AML-193 (cell line): ENCODE measurements around the gene ADCY3.
"Not testable (repeated sequence)": the region's sequence is repeated elsewhere in the genome, so short reads cannot be mapped to it uniquely, and the experiment has no call there.

Source experiments
- DNase-seq, 2 experiments: peaks; one replicate each; lab custom pipeline; 2025; lab: John Stamatoyannopoulos, UW

Gene ADCY3

DNA sequence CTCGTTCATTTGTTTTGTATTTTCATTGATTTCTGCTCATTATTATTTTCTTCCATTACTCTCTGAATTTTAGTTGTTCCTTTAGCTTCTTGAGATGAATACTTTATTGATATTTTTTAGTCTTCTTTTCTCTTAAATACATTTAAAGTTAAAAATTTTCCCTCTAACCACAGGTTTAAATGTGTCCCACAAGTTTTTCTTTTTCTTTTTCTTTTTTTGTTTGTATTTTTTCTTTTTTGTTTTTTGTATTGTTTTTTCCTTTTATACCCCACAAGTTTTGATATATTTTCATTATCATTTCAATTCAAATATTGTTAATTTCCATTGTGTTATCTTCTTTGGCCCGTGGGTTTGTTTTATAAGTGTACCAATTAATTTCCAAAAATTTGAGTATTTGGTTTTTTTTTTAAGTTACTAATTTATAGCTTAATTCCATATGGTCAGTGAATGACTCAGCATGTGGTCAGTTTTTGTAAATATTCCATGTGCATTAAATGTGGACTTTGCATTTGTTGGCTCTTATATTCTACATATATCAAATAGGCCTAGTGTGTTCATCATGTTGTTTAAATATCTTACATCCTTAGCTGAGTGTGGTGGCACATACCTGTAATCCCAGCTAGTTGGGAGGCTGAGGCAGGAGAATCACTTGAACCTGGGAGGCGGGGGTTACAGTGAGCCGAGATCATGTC lies 110.6 kb downstream of the ADCY3 start:
- no peak for DNase-seq

DNA sequence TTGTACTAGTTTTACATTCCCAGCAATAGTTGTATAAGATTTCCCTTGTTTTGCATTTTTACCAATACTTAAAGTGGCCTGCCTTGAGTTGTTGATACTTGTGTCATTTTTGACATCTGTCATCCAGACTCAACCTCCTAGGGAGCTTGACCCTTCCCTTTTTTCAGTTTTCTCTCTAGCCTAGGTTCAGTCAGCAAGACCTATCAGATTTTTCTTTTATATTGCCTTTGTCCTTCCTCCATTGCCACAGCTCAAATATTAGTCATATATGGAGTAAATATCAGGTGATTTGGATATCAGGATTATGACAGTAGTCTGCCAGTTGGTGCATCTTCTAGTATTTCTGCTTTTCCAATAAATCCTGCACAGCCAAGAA lies 113.4 kb downstream of the ADCY3 start:
- no peak for DNase-seq

DNA sequence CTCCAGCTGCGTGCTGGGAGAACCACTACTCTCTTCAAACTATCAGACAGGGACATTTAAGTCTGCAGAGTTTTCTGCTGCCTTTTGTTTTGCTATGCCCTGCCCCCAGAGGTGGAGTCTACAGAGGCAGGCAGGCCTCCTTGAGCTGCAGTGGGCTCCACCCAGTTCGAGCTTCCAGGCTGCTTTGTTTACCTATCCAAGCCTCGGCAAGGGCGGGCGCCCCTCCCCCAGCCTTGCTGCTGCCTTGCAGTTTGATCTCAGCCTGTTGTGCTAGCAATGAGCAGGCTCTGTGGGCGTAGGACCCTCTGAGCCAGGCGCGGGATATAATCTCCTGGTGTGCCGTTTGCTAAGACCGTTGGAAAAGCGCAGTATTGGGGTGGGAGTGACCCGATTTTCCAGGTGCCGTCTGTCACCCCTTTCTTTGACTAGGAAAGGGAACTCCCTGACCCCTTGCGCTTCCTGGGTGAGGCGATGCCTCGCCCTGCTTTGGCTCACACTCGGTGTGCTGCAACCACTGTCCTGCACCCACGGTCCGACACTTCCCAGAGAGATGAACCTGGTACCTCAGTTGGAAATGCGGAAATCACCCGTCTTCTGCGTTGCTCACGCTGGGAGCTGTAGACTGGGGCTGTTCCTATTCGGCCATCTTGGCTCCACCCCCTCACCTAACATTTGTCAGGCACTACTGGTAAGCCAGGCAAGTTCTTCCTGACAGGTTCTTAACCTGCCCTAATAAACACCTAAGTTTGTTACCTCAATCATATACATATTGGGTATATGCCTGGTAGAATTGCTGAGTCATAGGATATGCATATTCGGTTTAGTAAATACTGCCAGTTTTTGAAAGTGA lies 114.0 kb downstream of the ADCY3 start:
- DNase-seq: not testable (repeated sequence)

DNA sequence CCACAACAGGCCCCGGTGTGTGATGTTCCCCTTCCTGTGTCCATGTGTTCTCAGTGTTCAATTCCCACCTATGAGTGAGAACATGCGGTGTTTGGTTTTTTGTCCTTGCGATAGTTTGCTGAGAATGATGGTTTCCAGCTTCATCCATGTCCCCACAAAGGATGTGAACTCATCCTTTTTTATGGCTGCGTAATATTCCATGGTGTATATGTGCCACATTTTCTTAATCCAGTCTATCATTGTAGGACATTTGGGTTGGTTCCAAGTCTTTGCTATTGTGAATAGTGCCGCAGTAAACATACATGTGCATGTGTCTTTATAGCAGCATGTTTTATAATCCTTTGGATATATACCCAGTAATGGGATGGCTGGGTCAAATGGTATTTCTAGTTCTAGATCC lies 119.5 kb downstream of the ADCY3 start:
- not testable (repeated sequence) for DNase-seq

DNA sequence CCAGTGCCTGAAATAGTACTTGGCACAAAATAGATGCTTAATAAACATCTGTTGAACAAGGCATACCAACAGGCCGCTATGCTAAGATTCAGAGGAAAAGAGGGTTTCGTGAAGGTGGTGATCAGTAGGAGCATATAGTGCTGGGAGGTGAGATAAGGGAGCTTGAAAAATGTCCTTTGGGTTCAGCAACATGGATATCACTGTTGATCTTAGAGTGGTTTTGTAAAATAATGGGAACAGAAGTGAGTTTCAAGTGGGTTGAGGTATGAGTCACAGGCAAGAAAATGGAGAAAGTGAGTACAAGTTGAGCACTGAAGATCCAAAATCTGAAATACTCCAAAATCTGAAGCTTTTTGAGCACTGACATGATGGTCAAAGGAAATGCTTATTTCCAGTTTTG lies 122.4 kb downstream of the ADCY3 start:
- no peak for DNase-seq

DNA sequence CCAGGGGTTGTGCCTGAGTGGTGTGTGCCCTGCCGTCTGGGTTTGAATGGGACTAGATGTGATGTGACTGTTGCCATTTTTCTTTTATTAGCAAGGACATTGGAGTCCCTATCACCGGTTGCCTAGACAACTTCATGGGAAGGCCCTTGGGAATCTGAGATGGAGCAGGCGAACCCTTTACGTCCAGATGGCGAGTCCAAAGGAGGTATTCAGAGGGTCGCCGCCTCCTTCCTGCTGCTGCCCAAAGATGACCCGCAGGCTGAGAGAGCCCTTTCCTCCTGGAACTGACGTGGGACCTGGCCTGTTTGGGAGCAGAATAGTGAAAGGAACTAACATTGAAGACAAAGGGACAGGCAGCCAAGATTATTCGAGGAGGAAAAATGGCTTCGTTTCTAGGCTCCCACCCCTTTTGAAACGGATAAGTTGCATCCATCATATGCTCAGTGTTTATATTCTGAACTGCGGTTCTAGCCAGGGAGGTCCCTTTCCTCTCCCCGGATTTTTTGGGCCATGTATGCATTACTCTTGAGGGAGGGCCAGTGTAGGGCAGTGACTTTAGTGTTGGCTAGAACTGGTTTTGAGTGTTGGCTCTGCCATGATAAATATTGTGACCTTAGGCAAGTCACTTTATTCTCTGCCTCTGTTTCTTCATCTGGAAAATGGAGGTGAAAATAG lies 126.1 kb downstream of the ADCY3 start:
- peak in 1 of 2 experiments; percentile 5 for DNase-seq

DNA sequence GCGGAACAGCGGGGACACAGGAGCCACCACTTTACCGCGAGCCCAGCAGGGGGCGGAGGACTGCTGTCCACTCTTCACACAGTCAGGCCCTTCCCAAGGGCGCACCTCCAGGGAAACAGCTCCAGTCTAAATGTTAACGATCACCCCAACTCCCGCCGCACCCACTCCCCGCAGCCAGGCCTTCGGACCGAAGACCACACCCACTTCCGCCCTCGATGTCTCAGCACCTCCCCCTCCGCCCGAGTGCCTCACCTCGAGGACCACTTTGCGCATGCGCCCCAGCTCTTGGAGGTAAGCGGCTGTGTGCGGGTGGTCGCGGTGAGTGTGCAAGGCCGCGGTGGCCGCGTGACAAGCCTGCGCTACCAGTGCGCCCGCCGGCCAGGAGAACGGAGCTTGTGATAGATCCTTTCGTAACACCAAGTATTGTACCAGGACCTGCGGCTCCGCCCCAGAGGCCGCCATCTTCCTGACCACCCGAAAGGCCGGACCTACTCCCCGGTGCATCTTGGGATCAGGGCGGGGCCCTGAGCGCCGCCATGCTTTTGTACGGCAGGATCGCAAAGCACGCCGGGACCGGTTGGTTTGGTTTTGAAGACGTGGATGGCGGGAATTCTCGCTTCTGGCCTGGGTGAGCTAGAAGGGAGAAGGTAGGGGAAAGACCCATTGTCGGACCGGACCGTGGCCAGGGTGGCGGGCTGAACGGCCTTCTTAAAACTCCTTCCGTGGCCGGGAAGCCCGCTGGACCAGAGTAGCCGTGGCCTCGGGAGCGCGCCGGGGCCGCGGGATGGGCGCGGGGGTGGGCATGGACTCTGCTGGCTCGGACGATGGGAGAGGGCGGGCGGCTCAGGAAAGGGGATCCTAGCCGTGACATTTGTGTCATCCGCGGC lies 126.9 kb downstream of the ADCY3 start, which contains the start of the genes CENPO and PTRHD1:
Gene CENPO (plus strand): TSS at position 552 of the 887 bp plus-strand sequence. CDS start 495 bp downstream, outside the sequence.
Gene PTRHD1 (minus strand): TSS at position 518 of the 887 bp plus-strand sequence. CDS start 14 bp downstream, at position 504.
- peak; percentile 92 to 96 for DNase-seq

DNA sequence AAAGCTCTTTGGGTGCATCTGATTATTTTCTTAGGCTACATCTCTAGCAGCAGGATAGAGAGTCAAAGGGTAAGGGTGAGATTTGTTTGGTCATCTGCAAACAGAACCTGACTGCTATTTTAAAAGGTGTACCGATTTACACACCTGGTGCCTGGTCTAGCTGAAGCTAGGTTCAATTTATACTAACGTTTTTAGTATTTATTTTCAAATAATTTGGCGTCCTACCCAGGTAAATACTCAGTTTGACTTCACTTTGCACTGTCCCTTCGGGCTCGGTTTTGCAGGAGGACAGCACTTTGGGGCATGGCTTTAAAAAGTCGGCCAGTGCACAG lies 127.5 kb downstream of the ADCY3 start:
- no peak for DNase-seq

DNA sequence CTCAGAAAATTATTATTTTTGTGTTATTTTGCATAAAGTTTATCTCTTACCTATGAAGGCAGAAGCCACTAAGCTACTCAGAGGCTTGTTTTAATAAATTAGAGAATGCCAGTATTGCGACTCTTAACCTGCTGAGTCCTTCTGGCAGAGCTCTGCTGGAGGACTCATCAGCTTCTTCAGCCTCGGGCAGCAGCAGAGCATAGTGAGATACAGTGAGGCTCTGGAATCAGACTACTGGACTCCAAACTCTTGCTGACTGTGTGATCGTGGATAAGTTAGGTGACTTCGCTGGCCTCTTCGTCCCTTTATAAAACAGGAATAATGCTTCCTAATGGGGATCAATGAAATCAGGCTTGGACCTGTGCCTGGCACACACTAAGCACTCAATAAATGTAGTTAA lies 128.6 kb downstream of the ADCY3 start:
- no peak for DNase-seq

DNA sequence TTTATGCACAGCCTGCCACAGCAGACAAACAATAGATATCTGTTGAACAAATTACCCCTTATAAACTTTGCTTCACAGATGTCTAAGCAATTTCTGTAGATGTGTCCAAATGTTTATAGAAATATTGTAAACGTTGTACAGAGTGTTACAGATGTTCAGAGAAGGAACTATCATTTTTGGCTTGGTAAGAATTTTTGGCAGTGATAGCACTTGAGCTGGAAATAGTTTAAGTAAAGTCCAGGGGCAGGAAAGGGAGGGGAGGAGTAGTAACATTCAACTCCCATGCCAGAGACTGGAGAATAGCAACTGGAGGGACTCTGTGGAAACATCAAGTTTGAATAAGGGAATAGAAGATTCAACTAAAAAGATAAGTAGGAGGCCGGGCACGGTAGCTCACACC lies 131.2 kb downstream of the ADCY3 start:
- DNase-seq: no peak

DNA sequence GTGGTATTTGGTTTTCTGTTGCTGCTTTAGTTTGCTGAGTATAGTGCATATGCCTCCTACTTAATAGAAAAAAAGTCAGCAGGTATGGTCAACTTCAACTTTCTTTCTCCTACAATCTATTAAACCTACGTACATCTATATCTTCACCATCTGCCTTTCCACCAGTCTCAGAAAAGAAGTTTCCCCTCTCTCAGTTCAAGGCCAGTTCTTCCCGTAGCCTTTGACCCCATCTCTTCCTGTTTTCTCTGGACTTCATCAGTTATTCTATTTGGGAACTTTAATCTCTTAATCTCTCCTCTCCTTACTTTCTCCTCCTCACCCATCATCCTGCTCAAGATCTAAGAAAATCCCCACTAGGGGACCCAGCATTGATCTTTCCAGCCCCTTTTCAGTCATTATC lies 132.5 kb downstream of the ADCY3 start:
- DNase-seq: no peak

DNA sequence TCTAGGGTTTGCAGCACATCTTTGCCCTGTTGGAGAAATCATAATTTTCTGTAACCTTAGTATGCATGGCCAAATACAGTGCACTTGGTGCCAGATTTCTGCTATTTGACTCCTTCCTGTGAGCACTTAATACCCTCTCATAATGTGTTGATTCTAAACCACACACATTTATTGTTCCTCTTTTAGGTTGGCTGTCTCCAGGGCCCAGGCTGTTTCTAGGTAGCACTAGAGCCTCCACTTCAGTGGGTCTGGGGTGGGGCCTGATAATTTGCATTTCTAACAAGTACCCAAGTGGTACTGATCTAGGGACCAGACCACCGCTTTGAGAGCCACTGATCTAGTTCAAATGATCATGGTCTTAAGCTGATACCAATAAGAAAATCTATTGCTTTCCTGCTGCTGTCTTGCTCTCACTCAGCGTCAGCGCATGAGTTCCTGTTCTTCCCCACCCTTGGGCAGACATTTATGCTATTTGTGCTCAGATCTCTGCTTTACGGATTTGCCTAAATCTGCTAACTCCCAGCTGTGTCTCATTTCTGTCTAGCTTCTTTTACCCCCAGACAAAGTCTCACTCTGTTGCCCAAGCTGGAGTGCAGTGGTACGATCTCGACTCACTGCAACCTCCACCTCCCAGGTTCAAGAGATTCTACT lies 134.2 kb downstream of the ADCY3 start:
- DNase-seq: peak; percentile 22 to 33

DNA sequence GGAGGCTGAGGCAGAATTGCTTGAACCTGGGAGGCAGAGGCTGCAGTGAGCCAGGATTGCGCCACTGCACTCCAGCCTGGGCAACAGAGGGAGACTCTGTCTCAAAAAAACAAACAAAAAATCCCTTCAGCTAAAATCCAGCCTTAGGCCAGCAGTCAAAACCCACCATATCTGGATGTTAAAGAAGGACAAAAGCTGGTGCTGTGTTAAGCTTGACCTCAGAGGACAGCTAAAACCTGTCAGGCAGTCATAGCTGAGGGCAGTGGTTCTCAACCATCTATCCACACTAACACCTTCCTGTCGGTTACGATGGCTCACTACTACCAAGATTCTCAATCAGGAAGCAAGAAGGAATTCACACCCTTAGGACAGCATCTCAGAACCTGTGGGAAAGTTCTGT lies 136.4 kb downstream of the ADCY3 start:
- no peak for DNase-seq

DNA sequence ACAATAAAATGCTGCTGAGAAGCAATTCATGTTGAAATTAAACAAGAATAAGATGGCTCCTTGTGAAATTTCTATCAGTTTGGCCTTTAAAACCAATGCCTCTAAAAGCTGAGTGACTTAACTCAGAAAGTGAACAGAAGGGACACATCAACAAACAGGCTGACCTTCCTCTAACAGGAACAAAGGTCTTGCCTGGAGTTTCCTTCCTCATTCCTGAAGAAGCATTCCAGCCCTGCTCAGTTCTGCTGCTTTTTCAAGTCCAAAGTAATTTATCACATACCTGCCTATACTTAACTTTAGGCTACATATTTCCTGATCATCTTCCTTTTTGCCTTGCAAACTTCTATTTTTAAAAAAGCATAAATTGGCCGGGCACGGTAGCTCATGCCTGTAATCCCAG lies 140.9 kb downstream of the ADCY3 start:
- no peak for DNase-seq

DNA sequence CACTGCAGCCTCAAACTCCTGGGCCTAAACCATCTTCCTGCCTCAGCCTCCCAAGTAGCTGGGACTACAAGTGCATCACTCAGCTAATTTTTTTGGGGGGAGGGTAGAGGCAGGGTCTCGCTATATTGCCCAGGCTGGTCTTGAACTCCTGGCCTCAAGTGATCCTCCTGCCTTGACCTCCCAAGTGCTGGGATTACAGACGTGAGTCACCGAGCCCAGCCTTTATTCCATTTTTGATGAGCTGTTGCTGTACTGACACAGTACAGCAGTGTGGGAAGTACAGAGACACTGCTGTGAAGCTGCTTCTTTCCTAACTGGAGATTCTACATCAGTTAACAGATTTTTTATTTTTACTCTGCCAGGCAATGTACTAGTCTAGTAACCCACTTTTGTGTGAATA lies 145.7 kb downstream of the ADCY3 start:
- no peak for DNase-seq

DNA sequence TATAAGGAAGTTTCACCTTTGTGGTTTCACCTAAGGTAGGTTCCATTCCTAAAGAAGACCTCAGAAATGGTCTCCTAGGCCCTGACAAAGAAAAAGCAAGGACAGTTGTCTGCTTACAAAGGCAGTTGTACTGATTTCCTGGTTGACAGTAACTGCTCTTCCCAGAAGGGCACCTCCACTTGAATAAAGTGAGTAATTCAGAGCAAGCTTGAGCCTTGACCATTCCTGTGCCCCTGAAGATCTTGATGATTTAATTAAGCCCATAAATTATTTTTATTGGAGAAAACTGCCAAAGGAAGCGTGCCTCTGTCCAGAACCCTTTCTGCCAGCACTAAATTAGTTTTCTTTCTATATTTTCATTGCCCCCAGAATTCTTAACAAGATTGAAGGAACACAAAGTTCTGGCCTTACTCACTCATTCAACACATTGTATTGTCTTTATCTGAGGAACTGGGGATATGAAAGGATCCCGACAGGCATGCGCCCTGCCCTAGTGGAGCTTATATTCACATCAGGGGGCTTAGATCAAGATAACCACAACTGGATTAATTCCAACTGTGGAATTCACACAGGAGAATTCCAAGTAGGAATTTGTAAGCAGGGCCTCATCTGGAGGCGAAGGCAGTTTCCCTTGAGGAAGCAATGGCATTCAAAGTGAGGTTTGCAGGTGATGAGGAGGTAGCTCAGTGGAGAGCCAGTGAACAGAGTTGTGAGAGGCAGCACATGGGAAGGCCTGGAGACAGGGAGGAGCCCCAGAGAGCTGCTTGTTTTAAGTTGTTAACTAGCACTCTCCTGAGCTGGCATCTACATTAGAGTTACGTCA lies 148.1 kb downstream of the ADCY3 start:
- DNase-seq: no peak

DNA sequence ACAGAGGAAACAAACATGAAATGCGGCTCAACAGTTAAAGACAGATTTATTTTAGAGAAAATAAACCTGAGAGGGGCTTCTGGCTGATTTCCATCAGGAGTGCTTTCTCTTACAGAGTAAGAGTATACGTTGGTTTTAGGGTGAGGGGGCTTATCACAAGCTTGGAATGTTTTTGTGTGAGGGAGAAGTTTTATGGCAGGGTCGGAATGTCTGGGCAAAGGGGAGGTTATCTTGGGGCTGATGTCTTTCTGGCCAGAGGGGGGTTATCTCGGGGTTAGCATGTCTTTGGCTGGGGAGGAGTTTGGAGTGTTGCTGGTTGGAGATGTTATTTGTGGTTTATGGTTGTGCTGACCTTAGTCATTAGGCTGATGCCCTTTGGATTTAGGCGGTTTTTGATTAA lies 149.0 kb downstream of the ADCY3 start:
- no peak for DNase-seq
